ENCODE data around the gene MPP7.

Gene MPP7

DNA sequence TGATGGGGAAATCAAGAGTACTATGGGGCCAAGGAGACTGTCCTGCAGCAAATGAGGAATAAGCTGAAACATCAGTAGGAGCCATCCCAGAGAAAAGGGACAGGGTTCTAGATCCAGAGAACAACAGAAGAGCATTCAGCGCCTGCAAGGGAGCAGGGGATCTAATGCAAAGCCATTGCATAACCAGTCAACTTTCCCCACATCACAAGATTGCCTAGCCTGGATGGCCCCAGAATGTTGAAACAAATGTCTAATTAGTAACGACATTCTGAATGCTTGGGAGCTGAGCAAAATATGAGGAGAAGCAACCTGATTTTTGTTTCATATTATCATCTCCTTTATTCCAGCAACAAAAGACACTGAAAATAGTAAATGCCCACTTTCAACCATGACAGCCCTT, 2.7 kb upstream of the MPP7 start:
- no peak for DNase-seq (ENCODE audit: low spot score)

DNA sequence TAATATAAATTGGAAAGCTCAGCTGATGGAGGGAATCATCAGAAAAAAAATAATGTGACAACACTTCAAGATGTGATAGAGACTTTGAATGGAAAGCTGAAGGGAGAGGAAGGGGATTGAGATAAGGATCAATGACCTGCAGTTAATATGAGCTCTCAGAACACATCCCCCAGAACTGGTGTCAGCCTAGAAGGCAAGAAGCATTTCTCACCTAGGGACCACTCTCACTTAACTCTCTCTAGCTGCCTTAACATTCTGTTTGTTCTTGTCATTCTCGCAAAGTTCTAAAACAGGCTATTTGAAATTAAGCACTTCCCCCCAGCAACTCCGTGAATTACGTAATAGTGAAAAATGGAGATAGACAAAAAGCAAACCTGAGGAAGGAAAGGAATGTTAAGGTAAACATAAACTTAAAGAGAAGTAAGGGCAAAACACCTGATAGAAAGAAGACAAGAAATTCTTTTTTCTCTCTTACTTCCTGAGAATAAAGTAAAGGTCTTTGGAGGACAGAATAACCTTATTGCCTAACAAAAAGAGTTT, 1.2 kb upstream of the MPP7 start:
- no peak for DNase-seq (ENCODE audit: low spot score)

DNA sequence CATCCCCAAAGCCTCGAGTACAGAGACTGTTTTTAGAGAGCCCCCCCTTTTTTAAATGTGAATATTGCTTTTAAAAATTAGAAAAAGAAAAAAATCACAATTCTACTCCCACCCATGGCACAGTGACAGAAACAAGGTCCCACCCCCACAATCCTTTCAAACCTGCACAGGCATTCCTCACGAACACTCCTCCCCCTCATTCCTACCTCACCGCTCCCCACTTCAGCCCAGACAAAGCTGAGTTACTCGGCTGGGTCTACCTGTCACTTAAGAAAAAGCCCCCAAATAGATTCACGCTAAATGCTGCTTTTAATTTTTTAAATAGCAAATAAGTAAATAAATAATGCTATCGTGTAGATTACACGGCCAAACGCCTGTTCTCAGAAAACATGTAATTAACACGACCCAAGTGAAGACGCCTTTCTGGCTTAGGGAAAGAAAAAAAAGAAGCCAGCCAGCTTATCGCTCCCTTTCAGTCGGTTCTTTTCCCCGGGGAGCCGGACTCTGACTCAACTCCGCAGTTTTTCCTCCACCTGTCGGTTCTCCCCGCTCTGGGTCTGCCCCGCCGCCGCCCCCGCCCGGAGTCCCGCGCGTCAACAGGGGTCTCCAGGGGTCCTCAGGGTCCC, 739 bp downstream of the MPP7 start:
- peak; percentile 27 for DNase-seq (ENCODE audit: low spot score)

DNA sequence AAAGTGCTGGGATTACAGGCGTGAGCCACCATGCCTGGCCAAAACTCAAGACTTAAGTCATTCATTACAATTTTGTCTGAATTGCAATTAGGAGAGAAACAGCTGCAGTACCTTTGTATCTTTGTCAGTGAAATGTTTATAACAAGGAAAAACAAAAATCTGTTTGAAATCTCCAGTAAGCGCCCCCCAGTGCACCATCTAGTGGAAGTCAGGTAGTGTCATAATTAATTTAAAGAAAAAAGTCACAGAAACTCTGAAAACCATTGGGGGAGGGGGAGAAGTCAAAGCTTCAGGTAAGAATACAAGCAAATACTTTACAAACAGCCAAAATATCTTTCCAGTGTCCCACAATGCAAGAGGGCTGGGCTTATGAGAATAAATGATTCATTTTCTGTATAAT, 2.8 kb downstream of the MPP7 start:
- DNase-seq (ENCODE audit: low spot score), result no peak

DNA sequence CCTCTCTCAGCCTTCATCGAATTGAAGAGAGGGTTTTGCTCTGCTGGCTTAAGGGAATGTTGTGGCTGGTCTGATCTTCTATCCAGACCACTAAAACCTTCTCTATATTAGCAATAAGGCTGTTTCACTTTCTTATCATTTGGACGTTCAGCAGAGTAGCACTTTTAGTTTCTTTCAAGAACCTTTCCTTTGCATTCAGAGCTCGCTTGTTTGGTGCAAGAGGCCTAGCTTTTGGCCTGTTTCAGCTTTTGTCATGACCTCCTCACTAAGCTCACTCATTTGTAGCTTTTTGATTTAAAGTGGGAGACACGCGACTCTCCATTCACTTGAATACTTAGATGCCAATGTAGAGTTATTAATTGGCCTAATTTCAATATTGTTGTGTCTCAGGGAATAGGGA, 3.9 kb downstream of the MPP7 start:
- no peak for DNase-seq (ENCODE audit: low spot score)

- DNase-seq (ENCODE audit: low spot score), result no peak
Observed at GRCh38 chr10:28296023-28296422, 6.8 kb downstream of the MPP7 start.

GRCh38 chr10:28295336-28295735, 7.5 kb downstream of the MPP7 start:
- DNase-seq (ENCODE audit: low spot score), result no peak

DNA sequence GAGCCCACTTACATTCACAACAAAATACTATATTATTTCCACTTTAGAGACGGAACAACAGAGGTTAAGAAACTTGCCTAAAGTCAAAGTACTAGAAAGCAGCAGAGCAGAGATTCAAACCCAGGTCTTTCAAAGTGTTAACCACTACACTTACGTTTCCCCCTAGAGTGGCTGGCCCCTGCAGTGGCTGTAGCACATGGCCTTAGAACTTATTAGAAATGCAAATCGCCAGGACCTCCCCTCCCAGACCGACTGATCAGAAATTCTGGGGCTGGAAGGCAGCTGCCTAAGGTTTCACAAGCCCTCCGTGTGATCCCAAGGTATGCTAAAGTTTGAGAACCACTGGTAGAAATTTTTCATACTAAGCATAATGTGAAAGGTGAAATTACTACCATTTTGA, 8.1 kb downstream of the MPP7 start:
- DNase-seq (ENCODE audit: low spot score), result no peak

DNA sequence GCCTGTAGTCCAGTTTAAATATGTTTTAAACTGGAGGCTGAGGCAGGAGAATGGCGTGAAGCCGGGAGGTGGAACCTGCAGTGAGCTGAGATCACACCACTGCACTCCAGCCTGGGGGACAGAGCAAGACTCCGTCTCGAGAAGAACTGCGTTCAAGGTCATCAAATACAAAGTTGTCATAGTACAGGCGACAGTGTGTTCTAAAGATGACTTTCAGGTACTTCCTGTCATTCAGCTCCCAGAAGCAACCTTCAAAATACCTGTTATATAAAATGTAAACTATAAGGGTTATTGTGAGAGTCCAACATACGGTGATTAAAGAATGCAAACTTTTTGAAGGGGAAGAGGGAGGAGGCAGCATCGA, 8.7 kb downstream of the MPP7 start:
- DNase-seq (ENCODE audit: low spot score), result no peak

- DNase-seq (ENCODE audit: low spot score), result no peak
Observed at GRCh38 chr10:28293236-28294168, 9.4 kb downstream of the MPP7 start.

GRCh38 chr10:28291881-28292297, 11.0 kb downstream of the MPP7 start:
- peak; percentile 32 for DNase-seq (ENCODE audit: low spot score)

DNA sequence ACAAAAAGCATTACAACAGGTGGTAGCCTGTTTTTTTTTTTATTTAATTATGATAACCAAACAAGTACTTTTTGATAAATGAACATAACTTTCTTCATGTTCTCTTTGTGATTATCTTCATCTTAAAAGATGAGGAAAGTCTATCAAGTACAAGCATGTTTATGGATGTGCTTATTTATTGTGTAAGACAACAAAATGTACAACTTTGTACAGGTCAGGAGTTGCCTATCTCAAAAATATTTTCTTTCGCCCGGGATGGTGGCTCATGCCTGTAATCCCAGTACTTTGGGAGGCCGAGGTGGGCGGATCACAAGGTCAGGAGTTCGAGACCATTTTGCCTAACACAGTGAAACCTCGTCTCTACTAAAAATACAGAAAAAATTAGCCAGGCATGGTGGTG, 17.0 kb downstream of the MPP7 start:
- DNase-seq (ENCODE audit: low spot score), result no peak

GRCh38 chr10:28284126-28284525, 18.7 kb downstream of the MPP7 start:
- no peak for DNase-seq (ENCODE audit: low spot score)

DNA sequence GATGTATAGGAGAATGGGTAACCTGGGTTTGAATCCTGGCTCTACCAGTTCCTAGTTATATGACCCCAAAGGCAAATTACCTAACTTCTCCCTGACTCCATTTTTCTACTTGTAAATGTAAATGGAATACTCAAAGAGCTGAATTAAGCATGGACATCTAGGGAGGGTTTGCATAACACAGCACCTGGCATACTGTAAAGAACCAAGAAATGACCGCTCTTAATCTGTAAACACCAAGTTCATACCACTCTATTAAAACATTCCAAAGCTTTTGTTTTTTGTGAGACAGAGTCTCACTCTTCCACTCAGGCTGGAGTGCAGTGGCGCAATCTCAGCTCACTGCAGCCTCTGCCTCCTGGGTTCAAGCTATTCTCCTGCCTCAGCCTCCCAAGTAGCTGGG, 19.6 kb downstream of the MPP7 start:
- no peak for DNase-seq (ENCODE audit: low spot score)

GRCh38 chr10:28282336-28282735, 20.5 kb downstream of the MPP7 start:
- no peak for DNase-seq (ENCODE audit: low spot score)

DNA sequence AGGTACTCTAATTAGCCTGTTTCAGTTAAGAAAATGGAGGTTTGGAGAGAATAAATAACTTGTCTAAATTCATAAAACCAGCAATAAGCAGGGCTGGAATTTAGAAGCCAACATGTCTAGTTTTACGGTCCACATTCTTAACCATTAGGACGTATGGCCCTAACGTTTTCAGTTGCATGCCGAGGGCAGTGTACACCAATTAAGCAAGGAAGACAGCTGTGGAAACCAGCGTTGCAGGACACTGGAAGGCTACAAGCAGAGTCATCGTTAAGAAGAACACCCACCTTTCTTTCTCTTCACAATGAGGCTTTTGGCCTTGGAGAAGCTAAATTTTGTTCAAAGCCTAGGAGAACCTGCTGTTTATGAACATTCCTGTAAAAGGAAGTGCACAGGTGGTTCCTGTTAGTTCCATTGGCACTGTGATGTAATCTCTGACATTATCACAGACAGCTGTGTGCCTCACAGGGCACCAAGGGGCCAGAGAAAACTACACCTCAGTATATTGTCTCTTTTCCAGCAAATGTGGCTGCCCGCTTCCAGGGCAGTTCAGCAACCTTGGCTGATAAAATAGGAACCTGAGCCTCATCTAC, 21.0 kb downstream of the MPP7 start:
- DNase-seq (ENCODE audit: low spot score), result no peak

GRCh38 chr10:28280652-28281051, 22.2 kb downstream of the MPP7 start:
- DNase-seq (ENCODE audit: low spot score), result peak; percentile 34

DNA sequence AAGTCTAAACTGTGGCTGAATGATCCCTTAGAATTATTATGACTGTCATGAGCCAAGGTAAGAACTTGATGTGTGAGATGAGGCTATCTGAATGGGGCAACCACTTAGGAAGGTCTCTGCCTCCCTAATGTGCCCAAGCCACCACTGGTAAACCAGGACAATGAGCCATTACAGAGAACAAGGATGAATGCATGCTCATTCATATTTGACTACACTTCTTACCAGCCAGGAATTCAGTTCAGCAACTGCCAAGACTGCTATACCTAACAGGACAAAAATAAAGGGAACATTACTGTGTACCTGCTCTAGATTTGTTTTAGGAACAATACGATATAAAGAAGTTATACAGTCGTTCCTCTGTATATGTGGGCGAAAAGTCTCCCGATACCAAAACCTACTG, 23.0 kb downstream of the MPP7 start:
- no peak for DNase-seq (ENCODE audit: low spot score)

- DNase-seq (ENCODE audit: low spot score), result no peak
Observed at GRCh38 chr10:28278842-28279241, 24.0 kb downstream of the MPP7 start.

DNA sequence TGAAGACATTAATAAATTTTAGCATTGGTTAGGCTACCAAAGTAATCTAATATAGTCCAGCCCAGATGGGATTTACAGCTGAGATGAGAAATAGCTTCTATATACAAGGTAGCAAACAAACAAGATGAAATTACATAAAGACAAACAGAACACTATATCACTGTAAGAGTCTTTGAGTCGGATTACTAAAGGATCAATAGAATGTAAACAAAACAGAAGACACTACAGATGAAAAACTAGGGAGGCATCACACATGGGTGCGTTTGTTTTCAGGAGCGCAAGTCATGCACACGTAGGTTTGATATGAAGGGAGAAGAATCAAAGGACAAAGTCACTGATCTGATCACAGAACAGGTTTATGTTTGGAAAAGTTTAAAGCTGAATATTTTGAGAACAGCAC, 26.5 kb downstream of the MPP7 start:
- DNase-seq (ENCODE audit: low spot score), result no peak

GRCh38 chr10:28274475-28274874, 28.4 kb downstream of the MPP7 start:
- DNase-seq (ENCODE audit: low spot score), result no peak

DNA sequence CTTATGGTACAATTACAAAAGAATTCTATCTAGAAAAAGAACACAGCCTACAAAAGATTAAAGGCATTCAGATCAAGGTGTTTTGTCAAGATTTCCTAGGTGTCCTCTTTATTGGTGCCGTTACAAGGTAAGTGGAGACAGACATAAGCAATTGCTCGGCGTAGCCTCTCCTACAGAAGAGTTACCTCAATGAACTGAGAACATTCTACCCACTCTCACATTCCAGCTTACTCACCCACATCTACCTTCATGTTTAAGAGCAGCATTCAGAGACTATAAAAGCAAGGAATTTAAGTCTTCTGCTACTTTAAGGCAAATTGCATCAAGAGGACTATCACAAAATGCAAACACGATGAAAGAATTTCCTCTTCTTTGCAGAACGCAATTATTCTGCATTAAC, 29.5 kb downstream of the MPP7 start:
- DNase-seq (ENCODE audit: low spot score), result no peak

GRCh38 chr10:28269842-28270456, 32.9 kb downstream of the MPP7 start:
- no peak for DNase-seq (ENCODE audit: low spot score)
